ENCODE measurements around the gene PIP5KL1. TPM values are rescaled to one million over a fixed set of nuclear protein-coding genes. Genes with fewer than 3 reads are reported as not detected.

Gene PIP5KL1
- polyA plus RNA-seq, 5 donors: 2.6 to 5.9 (median 3.4) TPM

GRCh38 chr9:127915801-127916719 is 14.5 kb downstream of the PIP5KL1 start:
- no peak for DNase-seq

- no peak for DNase-seq
Measured at GRCh38 chr9:127915325-127915752, 15.2 kb downstream of the PIP5KL1 start.

GRCh38 chr9:127913682-127914081 is 16.9 kb downstream of the PIP5KL1 start:
- DNase-seq: no peak

GRCh38 chr9:127912882-127913281 is 17.7 kb downstream of the PIP5KL1 start:
- peak in 1 of 2 donors; percentile 50 for DNase-seq

GRCh38 chr9:127912296-127912695 is 18.3 kb downstream of the PIP5KL1 start:
- DNase-seq: no peak

GRCh38 chr9:127910613-127911205 is 19.9 kb downstream of the PIP5KL1 start:
- DNase-seq: no peak

- no peak for DNase-seq
Measured at GRCh38 chr9:127909839-127910273, 20.7 kb downstream of the PIP5KL1 start.

GRCh38 chr9:127908660-127908926 is 22.0 kb downstream of the PIP5KL1 start:
- no peak for DNase-seq

GRCh38 chr9:127907867-127908659 is 22.5 kb downstream of the PIP5KL1 start:
- DNase-seq: no peak

- DNase-seq: no peak
Measured at GRCh38 chr9:127905788-127906191, 24.8 kb downstream of the PIP5KL1 start.

GRCh38 chr9:127905004-127905728 is 25.4 kb downstream of the PIP5KL1 start:
- no peak for DNase-seq

GRCh38 chr9:127904561-127905003 is 26.0 kb downstream of the PIP5KL1 start:
- DNase-seq: peak; percentile 76 to 79

GRCh38 chr9:127903557-127904475 is 26.8 kb downstream of the PIP5KL1 start:
- peak in 1 of 2 donors; percentile 60 for DNase-seq

- DNase-seq: peak; percentile 69 to 78
Measured at GRCh38 chr9:127899128-127899943, 31.2 kb downstream of the PIP5KL1 start, which contains the start of gene ST6GALNAC6. TSS of gene ST6GALNAC6 (minus strand) at chr9:127899603. CDS start at chr9:127897981, 1,622 bp downstream.

GRCh38 chr9:127898433-127899127 is 32.0 kb downstream of the PIP5KL1 start:
- peak in 1 of 2 donors; percentile 54 for DNase-seq

GRCh38 chr9:127897193-127897692 is 33.3 kb downstream of the PIP5KL1 start:
- DNase-seq: peak in 1 of 2 donors; percentile 69

GRCh38 chr9:127896395-127897192 is 34.0 kb downstream of the PIP5KL1 start:
- DNase-seq: no peak

- no peak for DNase-seq
Measured at GRCh38 chr9:127895811-127896210, 34.8 kb downstream of the PIP5KL1 start.

All from right lung (tissue), 5 donors.